Keratinocyte (primary cell): ENCODE measurements around the gene AGBL3. TPM values are rescaled to one million over a fixed set of nuclear protein-coding genes. Genes with fewer than 3 reads are reported as not detected.

Experiments used
- DNase-seq: peaks from one replicate; pipeline ENCODE4 v3.0.0-alpha.2; 2011; ENCODE audit warnings: low read depth, missing footprints, low spot score
- FAIRE-seq: peaks from 2 replicates; lab custom pipeline; 2011; peaks lifted over from hg19 to GRCh38; lab: Jason Lieb, UNC
- H2AFZ ChIP-seq: 2 replicates; pipeline ENCODE4 v1.6.0; 2012; ENCODE audit warnings: low read length, control low read depth, inconsistent platforms; ENCODE audit not compliant: control insufficient read depth
- H3K27ac ChIP-seq: 2 replicates; pipeline ENCODE4 v1.5.1; 2011; ENCODE audit warnings: low read length; ENCODE audit not compliant: control insufficient read depth, insufficient read depth
- H3K27me3 ChIP-seq: 3 replicates; pipeline ENCODE4 v1.6.0; 2011; ENCODE audit warnings: low read length; ENCODE audit not compliant: control insufficient read depth, insufficient read depth; ENCODE audit errors: extremely low read depth
- H3K36me3 ChIP-seq, 2 experiments: 2 replicates in 1 of 2; 3 replicates in 1 of 2; pipeline ENCODE4 v1.5.1; 2011; ENCODE audit warnings: low read length in 2 of 2, mild to moderate bottlenecking in 1 of 2; ENCODE audit not compliant: control insufficient read depth in 2 of 2, insufficient read depth in 2 of 2; ENCODE audit errors: extremely low read depth in 1 of 2
- H3K4me1 ChIP-seq: 3 replicates; pipeline ENCODE4 v1.5.1; 2011; ENCODE audit warnings: low read length; ENCODE audit not compliant: control insufficient read depth, insufficient read depth; ENCODE audit errors: extremely low read depth
- H3K4me2 ChIP-seq: 3 replicates; pipeline ENCODE4 v1.6.0; 2011; ENCODE audit warnings: low read depth, low read length; ENCODE audit not compliant: control insufficient read depth, insufficient read depth; ENCODE audit errors: extremely low read depth
- H3K4me3 ChIP-seq, 3 experiments: fragments of 200-600 bp in 1 of 3; sonication (generic) in 1 of 3; 2 replicates in 2 of 3; 3 replicates in 1 of 3; pipeline ENCODE4 v1.5.1; 2011 to 2016; ENCODE audit warnings: low read length in 3 of 3, mild to moderate bottlenecking in 3 of 3, control low read depth in 2 of 3, inconsistent platforms in 1 of 3, low read depth in 1 of 3, mixed read lengths in 1 of 3, mixed run types in 1 of 3, moderate library complexity in 1 of 3; ENCODE audit not compliant: control insufficient read depth in 2 of 3, insufficient read depth in 2 of 3; ENCODE audit errors: extremely low read depth in 1 of 3
- H3K79me2 ChIP-seq: 2 replicates; pipeline ENCODE4 v1.6.0; 2012; ENCODE audit warnings: low read length; ENCODE audit not compliant: control insufficient read depth, insufficient read depth
- H3K9ac ChIP-seq: 3 replicates; pipeline ENCODE4 v1.6.0; 2011; ENCODE audit warnings: low read length; ENCODE audit not compliant: control insufficient read depth, insufficient read depth; ENCODE audit errors: extremely low read depth
- H3K9me1 ChIP-seq: 3 replicates; pipeline ENCODE4 v1.6.0; 2011; ENCODE audit warnings: low read length; ENCODE audit not compliant: control insufficient read depth, insufficient read depth; ENCODE audit errors: extremely low read depth
- H3K9me3 ChIP-seq: 2 replicates; pipeline ENCODE4 v1.5.1; 2012; ENCODE audit warnings: low read depth, low read length; ENCODE audit not compliant: control insufficient read depth
- H4K20me1 ChIP-seq: 3 replicates; pipeline ENCODE4 v1.6.0; 2011; ENCODE audit warnings: low read length; ENCODE audit not compliant: control insufficient read depth, insufficient read depth; ENCODE audit errors: extremely low read depth
- CTCF ChIP-seq, 3 experiments: IDR thresholded peaks in 1 of 3; conservative IDR thresholded peaks in 1 of 3; optimal IDR thresholded peaks in 1 of 3; 2 replicates in 2 of 3; 3 replicates in 1 of 3; pipeline versions ENCODE3 to v1.5.1; 2011; ENCODE audit warnings: low read length in 3 of 3, mild to moderate bottlenecking in 3 of 3, moderate library complexity in 2 of 3, control low read depth in 1 of 3, inconsistent platforms in 1 of 3; ENCODE audit not compliant: insufficient read depth in 2 of 3; ENCODE audit errors: extremely low read depth in 1 of 3
- EZH2 ChIP-seq: IDR thresholded peaks from one replicate; pipeline ENCODE4 v1.6.1; 2012; ENCODE audit warnings: inconsistent platforms, mild to moderate bottlenecking, low read length, moderate library complexity
- dilution Hi-C: fragments of 300-500 bp; cut with MboI; formaldehyde crosslinking; loops from one replicate; pipeline ENCODE4 v1.7.0; 2020; ENCODE audit warnings: low sequenced_read_pairs; ENCODE audit not compliant: extremely low pct_ligation_motif_present
- polyA plus RNA-seq, 5 experiments: library from polyadenylated mRNA; depleted of rRNA in 3 of 5; stranded (reverse) in 3 of 5; stranded (forward) in 1 of 5; unstranded in 1 of 5; fragments of >200 nt; gene quantifications; 1 replicate in 1 of 5; 2 replicates in 3 of 5; 3 replicates in 1 of 5; pipeline versions ENCODE4 v1.2.1 to v1.2.3, GENCODE V29; 2011 to 2012; ENCODE audit warnings: missing spikeins in 2 of 5, low read depth in 1 of 5, low replicate concordance in 1 of 5

The AGBL3 gene
- polyA plus RNA-seq, 1 donor (not counting 4 experiments of a cell fraction or from before 2014, with no cell fraction given): 0.97 TPM

- FAIRE-seq (no peak), DNase-seq (no peak)
- Histone ChIP-seq H2AFZ (no peak overlapping the region), H3K4me3 (no peak overlapping the region), H3K27me3 (no peaks in the 10 kb centered on the region), H3K9me3 (no peaks in the 10 kb centered on the region), H3K79me2 (no peaks in the 10 kb centered on the region), H3K4me1 (no peaks in the 10 kb centered on the region), H4K20me1 (no peaks in the 10 kb centered on the region), H3K9ac (no peak overlapping the region), H3K4me2 (no peak overlapping the region), H3K27ac (no peak overlapping the region), H3K9me1 (no peaks in the 10 kb centered on the region), H3K36me3 (peaks cover 20 to 27% of the 10 kb centered on the region in 2 experiments)
- TF ChIP-seq CTCF (optimal IDR thresholded peaks at IDR 0.05 in 1 of 3, IDR thresholded peaks at IDR 0.05 in 1 of 3, conservative IDR thresholded peaks at IDR 0.05 in 1 of 3; ENCODE audit: extremely low read depth in 1 of 3, insufficient read depth in 2 of 3, low read length in 3 of 3) (no peak), EZH2 (no peak)
- dilution Hi-C loops: no loop called here
Measured at GRCh38 chr7:134948736-134949135, 37.6 kb upstream of the AGBL3 start.

- no peak for FAIRE-seq
- Histone ChIP-seq H4K20me1 (no peaks in the 10 kb centered on the region), H3K79me2 (no peaks in the 10 kb centered on the region), H3K27me3 (no peaks in the 10 kb centered on the region), H3K9me1 (no peaks in the 10 kb centered on the region), H3K9me3 (no peaks in the 10 kb centered on the region), H3K27ac (no peak overlapping the region), H3K4me3 (no peak overlapping the region), H3K36me3 (peaks cover 19 to 27% of the 10 kb centered on the region in 2 experiments), H3K4me1 (no peaks in the 10 kb centered on the region), H2AFZ (no peak overlapping the region), H3K4me2 (no peak overlapping the region), H3K9ac (no peak overlapping the region)
- dilution Hi-C loops: no loop called here
- no peak for DNase-seq
- TF ChIP-seq CTCF (optimal IDR thresholded peaks at IDR 0.05 in 1 of 3, IDR thresholded peaks at IDR 0.05 in 1 of 3, conservative IDR thresholded peaks at IDR 0.05 in 1 of 3; ENCODE audit: extremely low read depth in 1 of 3, insufficient read depth in 2 of 3, low read length in 3 of 3) (no peak), EZH2 (no peak)
Measured at GRCh38 chr7:134949171-134949570, 37.1 kb upstream of the AGBL3 start.
